Stimulated activated CD8-positive, alpha-beta memory T cell treated with anti-CD3 and anti-CD28 coated beads, Interleukin-4, amount 100 ng/mL, for 1 hour (primary cell): ENCODE results near the gene PGM3.

ENCODE experiments used
- DNase-seq, 2 donors: peaks; one replicate each; pipeline ENCODE4 v3.0.0-alpha.2; 2020; ENCODE audit warnings: low read depth in 2 of 2, low spot score in 1 of 2

PGM3 gene

DNA sequence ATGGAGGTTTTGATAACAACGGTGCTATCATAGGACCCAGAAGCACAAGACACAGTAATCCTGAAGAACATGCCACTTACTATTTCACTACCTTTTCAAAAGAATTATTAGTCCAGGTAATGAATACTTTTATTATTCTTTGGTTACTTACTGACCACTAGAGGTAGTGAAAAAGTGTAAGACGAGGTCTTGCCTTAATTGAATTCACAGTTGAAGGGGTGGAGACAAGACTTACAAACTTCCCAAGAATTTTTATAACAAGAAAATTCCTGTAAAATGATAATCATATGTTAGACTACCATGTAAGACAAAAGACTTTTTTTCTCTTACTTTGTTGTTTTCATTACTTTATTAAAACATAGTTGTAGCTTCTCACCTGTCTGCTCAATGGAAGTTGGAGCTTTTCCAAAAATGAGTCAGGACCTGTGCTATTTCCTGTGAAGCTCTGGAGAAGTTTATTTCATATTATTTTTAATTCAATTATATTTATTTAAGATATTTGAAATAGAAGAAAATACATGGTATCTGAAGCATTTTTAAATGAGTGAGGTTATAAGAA is 73.2 kb downstream of the PGM3 start:
- no peak for DNase-seq

DNA sequence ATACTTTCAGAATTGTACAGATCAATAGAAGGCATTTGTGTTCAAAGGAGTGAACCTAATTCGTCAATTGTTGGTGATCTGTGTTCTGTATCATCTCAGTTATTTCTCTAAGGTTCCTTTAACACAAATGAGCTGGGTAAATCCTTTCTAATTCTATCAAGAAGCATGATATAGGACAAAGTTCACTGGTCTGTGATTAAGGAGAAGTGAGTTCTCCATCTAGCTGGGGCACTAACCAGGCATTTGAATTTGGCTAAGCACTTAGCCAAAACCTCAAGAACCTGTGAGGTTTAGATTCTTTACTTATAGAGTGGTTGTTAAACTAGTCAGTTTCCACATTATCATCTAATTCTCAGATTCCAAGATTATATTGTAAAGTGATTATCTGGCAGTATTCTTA is 75.3 kb downstream of the PGM3 start:
- no peak for DNase-seq
